ENCODE measurements around the gene MSRB2.

The MSRB2 gene

GRCh38 chr10:23158370-23158769, 63.0 kb downstream of the MSRB2 start:
- no peak for DNase-seq (ENCODE audit: extremely low read depth in 1 of 2, low read depth in 1 of 2)

- DNase-seq (ENCODE audit: extremely low read depth in 1 of 2, low read depth in 1 of 2) = no peak
Measured at GRCh38 chr10:23171232-23171876, 76.0 kb downstream of the MSRB2 start.

Data from stimulated activated CD8-positive, alpha-beta memory T cell treated with anti-CD3 and anti-CD28 coated beads, Interleukin-7, amount 100 ng/mL, for 48 hours (primary cell).